Erythroblast (primary cell): ENCODE results near the gene LYZL4.

ENCODE experiments used
- GATA1 ChIP-seq: IDR thresholded peaks from 2 replicates; pipeline ENCODE4 v1.6.1; 2011; ENCODE audit warnings: low read depth, mild to moderate bottlenecking, control low read depth, low read length, moderate library complexity
- POLR2A ChIP-seq: IDR thresholded peaks from 2 replicates; pipeline ENCODE4 v1.6.1; 2011; ENCODE audit warnings: mild to moderate bottlenecking, low read length

DNA sequence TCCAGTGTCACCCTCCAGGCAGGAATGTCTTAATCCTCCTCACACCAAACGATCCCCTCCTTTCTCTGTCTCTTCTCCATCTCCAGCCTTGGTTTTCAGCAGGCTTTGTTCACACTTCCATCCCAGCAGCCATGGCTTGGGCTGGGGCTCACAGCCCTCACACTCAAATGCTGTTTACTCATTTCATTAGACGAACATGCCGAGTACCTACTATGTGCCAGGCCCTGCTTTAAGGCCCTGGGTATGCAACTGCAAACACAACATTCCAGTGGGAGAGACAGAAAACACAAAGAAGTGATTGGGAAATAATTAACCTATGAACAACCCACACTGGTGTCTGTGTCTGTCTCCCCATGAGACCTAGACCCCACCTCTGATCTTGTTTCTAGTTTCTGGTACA, 43.9 kb downstream of the LYZL4 start:
- no peak for TF ChIP-seq POLR2A
- no peak for TF ChIP-seq GATA1
